Adrenal gland (tissue), 12 donors: Measurements from ENCODE around the gene NPFF. TPM values are rescaled to one million over a fixed set of nuclear protein-coding genes. Genes with fewer than 3 reads are reported as not detected.
A peak's percentile ranks its signal among the peaks of the same experiment; 100 is the strongest.

Source experiments
- DNase-seq, 7 donors: peaks; one replicate each; pipeline ENCODE4 v3.0.0-alpha.2; 2019 to 2020
- H3K27ac ChIP-seq, 5 donors: fragments of 200-600 bp; sonication (generic) in 4 of 5; 1 replicate in 3 of 5; 2 replicates in 2 of 5; pipeline versions ENCODE4 v1.5.1 to v1.8.0; 2016 to 2020; ENCODE audit warnings: mild to moderate bottlenecking in 1 of 5
- H3K27me3 ChIP-seq: fragments of 200-600 bp; 2 replicates; pipeline ENCODE4 v1.8.0; 2021
- H3K36me3 ChIP-seq, 2 donors: fragments of 200-600 bp; replicated peaks in 1 of 2; 1 replicate in 1 of 2; 2 replicates in 1 of 2; pipeline versions ENCODE4 v1.5.1 to v1.8.0; 2018 to 2022
- H3K4me1 ChIP-seq, 2 donors: fragments of 200-600 bp; replicated peaks in 1 of 2; 1 replicate in 1 of 2; 2 replicates in 1 of 2; pipeline versions ENCODE4 v1.5.1 to v1.8.0; 2018 to 2021
- H3K4me3 ChIP-seq, 4 donors: fragments of 200-600 bp; sonication (generic) in 3 of 4; one replicate each; pipeline ENCODE4 v1.5.1; 2016 to 2018
- H3K9me3 ChIP-seq, 3 donors: fragments of 200-600 bp; sonication (generic) in 1 of 3; replicated peaks in 1 of 3; 1 replicate in 2 of 3; 2 replicates in 1 of 3; pipeline versions ENCODE4 v1.5.1 to v1.8.0; 2016 to 2021
- POLR2A ChIP-seq, 2 donors: fragments of 450-650 bp; IDR thresholded peaks; one replicate each; pipeline ENCODE4 v1.6.1; 2017; ENCODE audit warnings: antibody characterized with exemption in 2 of 2, mild to moderate bottlenecking in 2 of 2, moderate library complexity in 1 of 2
- WGBS, 4 donors: extraction: QIAGEN DNeasy Blood & Tissue Kit in 2 of 4; methylation state at CpG; one replicate each; pipeline versions ENCODE4 v1.1.5 to v1.1.7; 2013 to 2017; 5-methylcytosine and 5-hydroxymethylcytosine counted together
- intact Hi-C, 2 donors: fragments of 100-400 bp; cut with DNase I; formaldehyde crosslinking; loops; one replicate each; pipeline versions ENCODE4 v1.14.1 to v1.15.0; 2022 to 2023
- polyA plus RNA-seq, 3 donors: library from polyadenylated mRNA; stranded (reverse); fragments of 200-250 nt in 2 of 3; fragments of 350-450 nt in 1 of 3; fragmentation: Illumina TruSeq in 1 of 3; extraction: RNeasy Lipid Tissue Mini Kit (QIAGEN cat#74804) in 1 of 3; gene quantifications; one replicate each; pipeline ENCODE4 v1.2.3, GENCODE V29; 2013 to 2014
- total RNA-seq, 9 donors: library from RNA; depleted of rRNA in 4 of 9; stranded (reverse); fragments of >200 nt in 4 of 9; fragments of 120-200 nt in 1 of 9; fragmentation: NEBNext Ultra II Directional in 1 of 9; extraction: Animal tissue kit (Norgen Biotek cat#: 25700) in 1 of 9; gene quantifications; one replicate each; pipeline versions ENCODE4 v1.1.0 to v1.2.4, GENCODE V29; 2013 to 2023
- TF ChIP-seq, protein P1 (sequence below), 6 experiments: fragments of 450-650 bp in 4 of 6; fragments of 200-600 bp in 2 of 6; sonication (generic) in 1 of 6; IDR thresholded peaks; 1 replicate in 5 of 6; 2 replicates in 1 of 6; pipeline versions ENCODE4 v1.5.1 to v1.8.0; 2016 to 2021; ENCODE audit warnings: antibody characterized with exemption in 6 of 6, mild to moderate bottlenecking in 2 of 6, moderate library complexity in 1 of 6
- donor health status: healthy with polysubstance abuse.
- donor health status: Bipolar disorder and iron deficiency.
- donor health status: DM: yes; HTN: yes; CAD: no.
- donor health status: DM: no; HTN: no; CAD: no.
- donor health status: DM: no; HTN: no; CAD: no.
- donor health status: DM: yes; HTN: yes; CAD: no.

Gene NPFF
- total and polyA plus RNA-seq, 12 donors, result 0.27 to 0.78 TPM; not detected in 10

DNA sequence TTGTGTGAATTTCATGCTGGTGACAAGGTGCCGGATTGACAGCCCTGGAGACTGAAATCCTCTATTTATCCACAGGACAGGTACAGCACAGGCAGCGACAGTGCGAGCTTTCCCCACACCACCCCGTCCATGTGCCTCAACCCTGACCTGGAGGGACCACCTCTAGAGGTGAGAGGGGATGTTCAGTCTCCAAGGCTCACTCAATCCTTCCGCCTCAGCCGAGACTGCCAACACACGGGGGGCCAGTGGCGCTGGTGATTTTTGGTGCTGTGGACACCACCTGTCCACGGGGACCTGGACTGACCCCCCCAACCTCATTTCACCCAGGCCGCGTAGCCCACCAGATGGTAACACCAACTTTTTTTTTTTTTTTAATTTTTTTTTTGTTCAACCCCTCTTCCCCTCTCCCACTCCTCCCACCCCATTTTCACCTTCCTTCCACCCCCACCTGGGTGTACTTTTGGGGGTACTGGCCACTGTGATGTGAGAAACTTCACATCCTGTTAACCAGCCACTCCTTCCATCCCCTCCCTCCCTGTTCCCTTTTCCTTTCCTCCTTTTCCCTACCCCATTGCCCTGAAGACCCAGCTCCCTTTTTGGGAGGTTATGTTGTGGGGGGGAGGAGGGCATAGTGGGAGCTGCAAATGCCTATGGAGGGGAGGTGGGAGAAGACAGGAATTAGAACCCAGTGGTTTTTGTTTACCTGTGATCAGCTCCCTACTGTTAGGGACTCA lies 42.4 kb downstream of the NPFF start:
- DNase-seq, result peak in 1 of 7 donors; percentile 24
- Histone ChIP-seq H3K4me3 (no peak overlapping the region), H3K9me3 (no peaks in the 10 kb centered on the region), H3K27me3 (no peaks in the 10 kb centered on the region), H3K4me1 (peaks cover 23 to 50% of the 10 kb centered on the region in 2 donors), H3K36me3 (peaks cover 0 to 100% of the 10 kb centered on the region in 2 donors), H3K27ac (peak overlapping the region in 2 of 5 donors; percentile 11 to 28)
- WGBS, 4 donors, result 80 to 85% (median 81%) methylated on average over 11 of the region's 11 CpGs
- TF ChIP-seq POLR2A (IDR thresholded peaks at IDR 0.05), result no peak
- TF ChIP-seq, protein P1, sequence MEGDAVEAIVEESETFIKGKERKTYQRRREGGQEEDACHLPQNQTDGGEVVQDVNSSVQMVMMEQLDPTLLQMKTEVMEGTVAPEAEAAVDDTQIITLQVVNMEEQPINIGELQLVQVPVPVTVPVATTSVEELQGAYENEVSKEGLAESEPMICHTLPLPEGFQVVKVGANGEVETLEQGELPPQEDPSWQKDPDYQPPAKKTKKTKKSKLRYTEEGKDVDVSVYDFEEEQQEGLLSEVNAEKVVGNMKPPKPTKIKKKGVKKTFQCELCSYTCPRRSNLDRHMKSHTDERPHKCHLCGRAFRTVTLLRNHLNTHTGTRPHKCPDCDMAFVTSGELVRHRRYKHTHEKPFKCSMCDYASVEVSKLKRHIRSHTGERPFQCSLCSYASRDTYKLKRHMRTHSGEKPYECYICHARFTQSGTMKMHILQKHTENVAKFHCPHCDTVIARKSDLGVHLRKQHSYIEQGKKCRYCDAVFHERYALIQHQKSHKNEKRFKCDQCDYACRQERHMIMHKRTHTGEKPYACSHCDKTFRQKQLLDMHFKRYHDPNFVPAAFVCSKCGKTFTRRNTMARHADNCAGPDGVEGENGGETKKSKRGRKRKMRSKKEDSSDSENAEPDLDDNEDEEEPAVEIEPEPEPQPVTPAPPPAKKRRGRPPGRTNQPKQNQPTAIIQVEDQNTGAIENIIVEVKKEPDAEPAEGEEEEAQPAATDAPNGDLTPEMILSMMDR (IDR thresholded peaks at IDR 0.05), result no peak
- intact Hi-C loops, result no loop called here

GRCh38 chr12:53463802-53464560 lies 43.3 kb downstream of the NPFF start:
- TF ChIP-seq, protein P1 (IDR thresholded peaks at IDR 0.05), result no peak
- TF ChIP-seq POLR2A (IDR thresholded peaks at IDR 0.05), result no peak

GRCh38 chr12:53462935-53463334 lies 44.3 kb downstream of the NPFF start:
- intact Hi-C loops, result no loop called here
- peaks cover 23 to 50% of the 10 kb centered on the region in 2 donors for H3K4me1 ChIP-seq
- peaks cover 0 to 100% of the 10 kb centered on the region in 2 donors for H3K36me3 ChIP-seq
- TF ChIP-seq POLR2A (IDR thresholded peaks at IDR 0.05), result no peak
- TF ChIP-seq, protein P1 (IDR thresholded peaks at IDR 0.05), result no peak
- no peaks in the 10 kb centered on the region for H3K27me3 ChIP-seq
- DNase-seq, result no peak
- peak overlapping the region in 1 of 5 donors; percentile 59 for H3K27ac ChIP-seq
- H3K9me3 ChIP-seq, result no peaks in the 10 kb centered on the region
- 46 to 58% (median 54%) methylated on average over 3 of the region's 3 CpGs for WGBS, 4 donors
- H3K4me3 ChIP-seq, result no peak overlapping the region

More at GRCh38 chr12:53463802-53464560, 43.3 kb downstream of the NPFF start:
- WGBS, 4 donors, result 28 to 39% (median 34%) methylated on average over 5 of the region's 5 CpGs
- peaks cover 0 to 100% of the 10 kb centered on the region in 2 donors for H3K36me3 ChIP-seq
- peaks cover 23 to 50% of the 10 kb centered on the region in 2 donors for H3K4me1 ChIP-seq
- no peak for DNase-seq
- no peaks in the 10 kb centered on the region for H3K27me3 ChIP-seq
- H3K4me3 ChIP-seq, result no peak overlapping the region
- H3K9me3 ChIP-seq, result no peaks in the 10 kb centered on the region
- H3K27ac ChIP-seq, result peak overlapping the region in 1 of 5 donors; percentile 54
- intact Hi-C loops, result no loop called here

GRCh38 chr12:53461591-53461990 lies 45.7 kb downstream of the NPFF start:
- peaks cover 23 to 50% of the 10 kb centered on the region in 2 donors for H3K4me1 ChIP-seq
- DNase-seq, result peak in 1 of 7 donors; percentile 24
- intact Hi-C loops, result no loop called here
- peak overlapping the region in 3 of 5 donors; percentile 16 to 36 (median 27) for H3K27ac ChIP-seq
- H3K27me3 ChIP-seq, result no peaks in the 10 kb centered on the region
- H3K9me3 ChIP-seq, result no peaks in the 10 kb centered on the region
- 53 to 65% (median 64%) methylated on average over 8 of the region's 8 CpGs for WGBS, 4 donors
- peaks cover 0 to 100% of the 10 kb centered on the region in 2 donors for H3K36me3 ChIP-seq
- H3K4me3 ChIP-seq, result no peak overlapping the region
- no peak for TF ChIP-seq POLR2A (IDR thresholded peaks at IDR 0.05)
